Measurements from ENCODE around the gene RELN.

DNA sequence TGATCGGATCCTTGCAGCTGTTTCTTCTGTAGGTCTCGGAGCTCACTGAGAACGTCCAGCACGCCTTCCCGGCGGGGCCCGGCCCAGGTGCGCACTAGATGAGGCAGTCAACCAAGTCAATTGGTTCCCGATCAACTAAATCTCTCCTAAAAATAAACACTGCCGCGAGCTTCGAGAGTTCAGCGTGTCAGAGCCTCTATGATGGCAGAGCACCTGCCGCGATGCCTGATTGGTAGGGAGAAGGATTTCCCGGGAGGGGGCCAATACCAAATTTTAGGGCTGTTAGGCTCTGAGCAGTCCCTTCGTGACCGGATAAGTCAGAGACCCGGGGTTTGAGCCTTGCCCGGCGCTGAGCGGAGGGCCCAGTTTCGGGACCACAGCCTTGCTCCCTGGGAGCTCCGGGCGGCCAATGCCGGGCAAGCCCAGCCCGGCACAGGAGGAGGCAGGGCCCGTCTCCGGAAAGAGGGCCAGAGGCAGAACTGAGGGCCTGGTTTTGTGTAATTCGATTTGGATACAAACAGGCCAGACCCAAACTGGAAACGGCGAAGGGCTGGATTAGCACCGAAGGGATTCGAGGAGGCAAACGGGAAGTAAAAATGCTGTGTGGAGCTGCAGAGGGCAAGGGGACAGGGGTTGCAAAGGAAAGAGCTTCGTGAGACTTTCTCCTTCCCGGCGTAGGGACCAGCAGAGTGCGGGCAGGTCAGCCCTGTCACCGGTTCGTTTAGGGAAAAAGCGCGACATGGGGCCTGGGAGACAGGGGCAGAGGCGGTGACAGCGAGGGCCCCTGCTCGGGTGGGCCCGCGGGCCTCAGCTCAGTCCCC, 544.0 kb downstream of the RELN start:
- TF ChIP-seq, protein P1, sequence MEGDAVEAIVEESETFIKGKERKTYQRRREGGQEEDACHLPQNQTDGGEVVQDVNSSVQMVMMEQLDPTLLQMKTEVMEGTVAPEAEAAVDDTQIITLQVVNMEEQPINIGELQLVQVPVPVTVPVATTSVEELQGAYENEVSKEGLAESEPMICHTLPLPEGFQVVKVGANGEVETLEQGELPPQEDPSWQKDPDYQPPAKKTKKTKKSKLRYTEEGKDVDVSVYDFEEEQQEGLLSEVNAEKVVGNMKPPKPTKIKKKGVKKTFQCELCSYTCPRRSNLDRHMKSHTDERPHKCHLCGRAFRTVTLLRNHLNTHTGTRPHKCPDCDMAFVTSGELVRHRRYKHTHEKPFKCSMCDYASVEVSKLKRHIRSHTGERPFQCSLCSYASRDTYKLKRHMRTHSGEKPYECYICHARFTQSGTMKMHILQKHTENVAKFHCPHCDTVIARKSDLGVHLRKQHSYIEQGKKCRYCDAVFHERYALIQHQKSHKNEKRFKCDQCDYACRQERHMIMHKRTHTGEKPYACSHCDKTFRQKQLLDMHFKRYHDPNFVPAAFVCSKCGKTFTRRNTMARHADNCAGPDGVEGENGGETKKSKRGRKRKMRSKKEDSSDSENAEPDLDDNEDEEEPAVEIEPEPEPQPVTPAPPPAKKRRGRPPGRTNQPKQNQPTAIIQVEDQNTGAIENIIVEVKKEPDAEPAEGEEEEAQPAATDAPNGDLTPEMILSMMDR (IDR thresholded peaks at IDR 0.05), result no peak
- no peak for TF ChIP-seq POLR2A (IDR thresholded peaks at IDR 0.05)

Measured in heart left ventricle (tissue), 13 donors.